ENCODE results near the gene COQ9.

GRCh38 chr16:57502048-57502775 lies 54.9 kb downstream of the COQ9 start:
- TF ChIP-seq, protein P1, sequence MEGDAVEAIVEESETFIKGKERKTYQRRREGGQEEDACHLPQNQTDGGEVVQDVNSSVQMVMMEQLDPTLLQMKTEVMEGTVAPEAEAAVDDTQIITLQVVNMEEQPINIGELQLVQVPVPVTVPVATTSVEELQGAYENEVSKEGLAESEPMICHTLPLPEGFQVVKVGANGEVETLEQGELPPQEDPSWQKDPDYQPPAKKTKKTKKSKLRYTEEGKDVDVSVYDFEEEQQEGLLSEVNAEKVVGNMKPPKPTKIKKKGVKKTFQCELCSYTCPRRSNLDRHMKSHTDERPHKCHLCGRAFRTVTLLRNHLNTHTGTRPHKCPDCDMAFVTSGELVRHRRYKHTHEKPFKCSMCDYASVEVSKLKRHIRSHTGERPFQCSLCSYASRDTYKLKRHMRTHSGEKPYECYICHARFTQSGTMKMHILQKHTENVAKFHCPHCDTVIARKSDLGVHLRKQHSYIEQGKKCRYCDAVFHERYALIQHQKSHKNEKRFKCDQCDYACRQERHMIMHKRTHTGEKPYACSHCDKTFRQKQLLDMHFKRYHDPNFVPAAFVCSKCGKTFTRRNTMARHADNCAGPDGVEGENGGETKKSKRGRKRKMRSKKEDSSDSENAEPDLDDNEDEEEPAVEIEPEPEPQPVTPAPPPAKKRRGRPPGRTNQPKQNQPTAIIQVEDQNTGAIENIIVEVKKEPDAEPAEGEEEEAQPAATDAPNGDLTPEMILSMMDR (conservative IDR thresholded peaks at IDR 0.05; ENCODE audit: low read depth, low read length): no peak
- TF ChIP-seq RFX5 (IDR thresholded peaks at IDR 0.05; ENCODE audit: low read depth, low read length) (no peak), MAFK (IDR thresholded peaks at IDR 0.05; ENCODE audit: low read depth, low read length) (no peak), POLR2A (IDR thresholded peaks at IDR 0.05; ENCODE audit: low read depth, low read length) (no peak), ELK1 (IDR thresholded peaks at IDR 0.05; ENCODE audit: borderline replicate concordance, low read depth, low read length) (no peak), FOS (IDR thresholded peaks at IDR 0.05; ENCODE audit: low read depth, low read length) (no peak), RAD21 (IDR thresholded peaks at IDR 0.05; ENCODE audit: low read length) (no peak), MXI1 (IDR thresholded peaks at IDR 0.05; ENCODE audit: borderline replicate concordance, low read depth, low read length) (no peak), CEBPB (IDR thresholded peaks at IDR 0.05; ENCODE audit: low read depth, low read length) (no peak), NFE2L2 (IDR thresholded peaks at IDR 0.05; ENCODE audit: low read depth, low read length) (no peak), BHLHE40 (IDR thresholded peaks at IDR 0.05; ENCODE audit: low read depth, low read length) (no peak)
- TF ChIP-seq, protein P2, sequence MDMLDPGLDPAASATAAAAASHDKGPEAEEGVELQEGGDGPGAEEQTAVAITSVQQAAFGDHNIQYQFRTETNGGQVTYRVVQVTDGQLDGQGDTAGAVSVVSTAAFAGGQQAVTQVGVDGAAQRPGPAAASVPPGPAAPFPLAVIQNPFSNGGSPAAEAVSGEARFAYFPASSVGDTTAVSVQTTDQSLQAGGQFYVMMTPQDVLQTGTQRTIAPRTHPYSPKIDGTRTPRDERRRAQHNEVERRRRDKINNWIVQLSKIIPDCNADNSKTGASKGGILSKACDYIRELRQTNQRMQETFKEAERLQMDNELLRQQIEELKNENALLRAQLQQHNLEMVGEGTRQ (IDR thresholded peaks at IDR 0.05; ENCODE audit: low read depth, low read length): no peak
